Left lung (tissue), 10 donors: ENCODE data around the gene STAU1. TPM values are rescaled to one million over a fixed set of nuclear protein-coding genes. Genes with fewer than 3 reads are reported as not detected.

Experiments
- ATAC-seq: fragments of 200-7000 bp; cut with Tn5 transposase; one replicate; pipeline ENCODE4 v1.9.1; 2020; ENCODE audit warnings: moderate library complexity
- DNase-seq, 4 donors: peaks; one replicate each; pipeline ENCODE4 v3.0.0-alpha.2; 2013 to 2020
- H3K27ac ChIP-seq, 2 donors: fragments of 200-600 bp; sonication (generic) in 1 of 2; one replicate each; pipeline versions ENCODE4 v1.5.0 to v1.8.0; 2020 to 2021
- H3K27me3 ChIP-seq, 2 donors: fragments of 200-600 bp; sonication (generic) in 1 of 2; one replicate each; pipeline versions ENCODE4 v1.5.0 to v1.8.0; 2020 to 2021
- H3K36me3 ChIP-seq, 2 donors: fragments of 200-600 bp; sonication (generic) in 1 of 2; one replicate each; pipeline versions ENCODE4 v1.5.0 to v1.8.0; 2020 to 2021
- H3K4me1 ChIP-seq, 2 donors: fragments of 200-600 bp; one replicate each; pipeline ENCODE4 v1.8.0; 2021
- H3K4me3 ChIP-seq, 2 donors: fragments of 200-600 bp; sonication (generic) in 1 of 2; one replicate each; pipeline versions ENCODE4 v1.5.0 to v1.8.0; 2020 to 2021; ENCODE audit warnings: mild to moderate bottlenecking in 1 of 2
- H3K9me3 ChIP-seq, 2 donors: fragments of 200-600 bp; sonication (generic) in 1 of 2; one replicate each; pipeline versions ENCODE4 v1.5.0 to v1.8.0; 2020 to 2021
- CTCF ChIP-seq, 2 donors: fragments of 200-600 bp; sonication (generic) in 1 of 2; IDR thresholded peaks; one replicate each; pipeline versions ENCODE4 v1.5.0 to v1.8.0; 2021; ENCODE audit warnings: antibody characterized with exemption in 2 of 2
- intact Hi-C, 2 donors: fragments of 100-400 bp; cut with DNase I; formaldehyde crosslinking; loops; one replicate each; pipeline versions ENCODE4 v1.11.2 to v1.14.2; 2022
- polyA plus RNA-seq, 6 donors: library from polyadenylated mRNA; unstranded; fragments of 120-200 nt; gene quantifications; one replicate each; pipeline ENCODE4 v1.2.1, GENCODE V29; 2013; ENCODE audit not compliant: insufficient read length in 6 of 6
- total RNA-seq, 2 donors: library from RNA; stranded (reverse); fragmentation: NEBNext Ultra II Directional; extraction: Animal tissue kit (Norgen Biotek cat#: 25700); gene quantifications; one replicate each; pipeline ENCODE4 v1.2.1, GENCODE V29; 2021
- donor health status: DM: no; HTN: yes; CAD: no.
- donor health status: DM: no; HTN: no; CAD: no.

STAU1 gene
- total and polyA plus RNA-seq, 8 donors, result 68.6 to 103 (median 98.5) TPM

- intact Hi-C loops, result no loop called here
- Histone ChIP-seq H3K4me3 (no peak overlapping the region), H3K36me3 (peaks cover 0 to 94% of the 10 kb centered on the region in 2 donors), H3K9me3 (no peaks in the 10 kb centered on the region), H3K4me1 (no peaks in the 10 kb centered on the region), H3K27me3 (no peaks in the 10 kb centered on the region), H3K27ac (no peak overlapping the region)
- no peak for TF ChIP-seq CTCF (IDR thresholded peaks at IDR 0.05)
- no peak for ATAC-seq
- DNase-seq, result no peak
Measured at GRCh38 chr20:49074521-49074920, 113.6 kb downstream of the STAU1 start.

Other genes with a start within 250 kb of the STAU1 start
- 10 to 100 TPM; 41.5 to 60.5 TPM for gene CSE1L, start 142.0 kb downstream of the STAU1 start, total RNA-seq
- 10 to 100 TPM; 72.1 to 87.9 (median 79.5) TPM for gene CSE1L, start 142.0 kb downstream of the STAU1 start, polyA plus RNA-seq
- gene DDX27, start 31.1 kb upstream of the STAU1 start, total RNA-seq, result 10 to 100 TPM; 21.8 to 22.2 TPM
- gene DDX27, start 31.1 kb upstream of the STAU1 start, polyA plus RNA-seq, result 10 to 100 TPM; 45.6 to 49.5 (median 47.0) TPM
- 10 to 100 TPM; 39.6 to 41.0 TPM for gene ZNFX1, start 89.7 kb upstream of the STAU1 start, total RNA-seq
- gene ZNFX1, start 89.7 kb upstream of the STAU1 start, polyA plus RNA-seq, result 10 to 100 TPM; 15.5 to 18.3 (median 16.5) TPM